ENCODE data around the gene RENBP. TPM values are rescaled to one million over a fixed set of nuclear protein-coding genes. Genes with fewer than 3 reads are reported as not detected.

Gene RENBP
- total and polyA plus RNA-seq, 8 donors = 0.43 to 7.5 (median 2.4) TPM

GRCh38 chrX:153901753-153902140 lies 42.7 kb downstream of the RENBP start:
- Histone ChIP-seq H3K4me1 (no peaks in the 10 kb centered on the region), H3K27me3 (peaks cover 0 to 8% (median 0%) of the 10 kb centered on the region in 4 donors), H3K36me3 (no peaks in the 10 kb centered on the region), H3K9me3 (no peaks in the 10 kb centered on the region), H3K27ac (no peak overlapping the region), H3K4me3 (no peak overlapping the region)
- FAIRE-seq (no peak), ATAC-seq (no peak), DNase-seq (peak in 1 of 6 donors; percentile 8)
- TF ChIP-seq CTCF (IDR thresholded peaks at IDR 0.05) = no peak
- 37 to 63% methylated on average over 8 of the region's 8 CpGs for WGBS, 2 donors
- intact Hi-C loops (cut with DNase I) = no loop called here

GRCh38 chrX:153900831-153901752 lies 43.4 kb downstream of the RENBP start:
- TF ChIP-seq CTCF (IDR thresholded peaks at IDR 0.05) = no peak
- no peak for FAIRE-seq
- Histone ChIP-seq H3K27me3 (peaks cover 0 to 10% (median 0%) of the 10 kb centered on the region in 4 donors), H3K4me1 (no peaks in the 10 kb centered on the region), H3K27ac (no peak overlapping the region), H3K9me3 (no peaks in the 10 kb centered on the region), H3K36me3 (no peaks in the 10 kb centered on the region), H3K4me3 (no peak overlapping the region)
- WGBS, 2 donors = 32 to 52% methylated on average over 26 of the region's 26 CpGs
- DNase-seq = peak in 2 of 6 donors; percentile 28 to 50
- intact Hi-C loops (cut with DNase I) = no loop called here
- ATAC-seq = peak in 3 of 4 donors; percentile 53 to 77 (median 73)

GRCh38 chrX:153897899-153898298 lies 46.5 kb downstream of the RENBP start:
- DNase-seq = no peak
- intact Hi-C loops (cut with DNase I) = no loop called here
- no peak overlapping the region for H3K27ac ChIP-seq

GRCh38 chrX:153889123-153889522 lies 55.3 kb downstream of the RENBP start:
- FAIRE-seq (no peak), ATAC-seq (no peak), DNase-seq (no peak)
- H3K9me3 ChIP-seq = no peaks in the 10 kb centered on the region
- no peaks in the 10 kb centered on the region for H3K36me3 ChIP-seq
- H3K27me3 ChIP-seq = peaks cover 2 to 21% (median 14%) of the 10 kb centered on the region in 4 donors
- 78 to 89% methylated on average over 6 of the region's 6 CpGs for WGBS, 2 donors
- intact Hi-C loops (cut with DNase I) = no loop called here
- no peak for TF ChIP-seq CTCF (IDR thresholded peaks at IDR 0.05)
- no peak overlapping the region for H3K27ac ChIP-seq
- no peak overlapping the region for H3K4me3 ChIP-seq
- H3K4me1 ChIP-seq = no peaks in the 10 kb centered on the region

More at GRCh38 chrX:153897899-153898298, 46.5 kb downstream of the RENBP start:
- Histone ChIP-seq H3K27me3 (peaks cover 0 to 13% (median 3%) of the 10 kb centered on the region in 4 donors), H3K4me3 (no peak overlapping the region), H3K9me3 (no peaks in the 10 kb centered on the region), H3K4me1 (no peaks in the 10 kb centered on the region), H3K36me3 (no peaks in the 10 kb centered on the region)
- no peak for TF ChIP-seq CTCF (IDR thresholded peaks at IDR 0.05)
- ATAC-seq = no peak
- no peak for FAIRE-seq

GRCh38 chrX:153888344-153888743 lies 56.1 kb downstream of the RENBP start:
- Histone ChIP-seq H3K36me3 (no peaks in the 10 kb centered on the region), H3K4me1 (no peaks in the 10 kb centered on the region), H3K4me3 (no peak overlapping the region), H3K27ac (no peak overlapping the region), H3K27me3 (peaks cover 0 to 29% (median 14%) of the 10 kb centered on the region in 4 donors), H3K9me3 (no peaks in the 10 kb centered on the region)
- whole genome bisulfite sequencing, 2 donors = 49 to 61% methylated on average over 6 of the region's 6 CpGs
- intact Hi-C loops (cut with DNase I) = no loop called here
- DNase-seq (no peak), ATAC-seq (no peak), FAIRE-seq (no peak)
- no peak for TF ChIP-seq CTCF (IDR thresholded peaks at IDR 0.05)

Measured in pancreas (tissue), 10 donors.